K562 (cell line): Measurements from ENCODE around the gene CKAP5.

Experiments
- CREM ChIP-seq: IDR thresholded peaks from 2 replicates; pipeline ENCODE4 v1.6.1; 2014; ENCODE audit warnings: antibody characterized with exemption, low read depth
- E2F5 ChIP-seq: sonication (generic); formaldehyde crosslinking; IDR thresholded peaks from 2 replicates; pipeline ENCODE4 v1.8.0; 2022; ENCODE audit warnings: mild to moderate bottlenecking, missing genetic modification reagents
- EP300 ChIP-seq: IDR thresholded peaks from 2 replicates; pipeline ENCODE4 v1.6.1; 2012; ENCODE audit warnings: low read length, improper control_type of control experiment
- HNRNPH1 ChIP-seq: fragments of 200-400 bp; formaldehyde crosslinking; optimal IDR thresholded peaks from 2 replicates; pipeline ENCODE3; 2017; ENCODE audit warnings: low read depth, mild to moderate bottlenecking, low read length, moderate library complexity
- MLX ChIP-seq, 2 experiments: fragments of 450-650 bp in 1 of 2; sonication (generic) in 1 of 2; formaldehyde crosslinking; conservative IDR thresholded peaks; 2 replicates each; pipeline versions ENCODE4 v1.4.0 to v1.8.1; 2020 to 2022; ENCODE audit warnings: mild to moderate bottlenecking in 1 of 2, missing genetic modification reagents in 1 of 2
- MTA3 ChIP-seq: fragments of 450-650 bp; formaldehyde crosslinking; IDR thresholded peaks from 2 replicates; pipeline ENCODE4 v1.6.1; 2017; ENCODE audit warnings: mild to moderate bottlenecking, borderline replicate concordance
- POLR2AphosphoS5 ChIP-seq: IDR thresholded peaks from 2 replicates; pipeline ENCODE4 v1.6.1; 2011; ENCODE audit warnings: mild to moderate bottlenecking, low read depth, low read length, moderate library complexity; ENCODE audit not compliant: control insufficient read depth, insufficient read depth
- REST ChIP-seq, 2 experiments: fragments of 450-650 bp; formaldehyde crosslinking in 1 of 2; IDR thresholded peaks; 2 replicates each; pipeline versions ENCODE4 v1.4.0 to v1.6.1; 2014 to 2020; ENCODE audit warnings: mild to moderate bottlenecking in 2 of 2, borderline replicate concordance in 1 of 2, low read depth in 1 of 2
- ZBTB40 ChIP-seq, 2 experiments: fragments of 450-650 bp in 1 of 2; sonication (generic) in 1 of 2; formaldehyde crosslinking in 1 of 2; IDR thresholded peaks; 2 replicates each; pipeline versions ENCODE4 v1.7.1 to v1.9.0; 2016 to 2022; ENCODE audit warnings: inconsistent platforms in 1 of 2, mild to moderate bottlenecking in 1 of 2, missing genetic modification reagents in 1 of 2
- ZBTB7A ChIP-seq: IDR thresholded peaks from 2 replicates; pipeline ENCODE4 v1.6.1; 2011; ENCODE audit warnings: low read depth, mild to moderate bottlenecking, low read length, moderate library complexity, borderline replicate concordance; ENCODE audit not compliant: control insufficient read depth
- ZFP36 ChIP-seq: fragments of 150-350 bp; IDR thresholded peaks from 2 replicates; pipeline ENCODE4 v1.6.1; 2018; ENCODE audit warnings: low read length, low read depth; ENCODE audit not compliant: partially characterized antibody
- TF ChIP-seq, protein P1 (sequence below): sonication (generic); formaldehyde crosslinking; IDR thresholded peaks from 2 replicates; pipeline ENCODE4 v1.8.0; 2022; ENCODE audit warnings: missing genetic modification reagents, mild to moderate bottlenecking, borderline replicate concordance

DNA sequence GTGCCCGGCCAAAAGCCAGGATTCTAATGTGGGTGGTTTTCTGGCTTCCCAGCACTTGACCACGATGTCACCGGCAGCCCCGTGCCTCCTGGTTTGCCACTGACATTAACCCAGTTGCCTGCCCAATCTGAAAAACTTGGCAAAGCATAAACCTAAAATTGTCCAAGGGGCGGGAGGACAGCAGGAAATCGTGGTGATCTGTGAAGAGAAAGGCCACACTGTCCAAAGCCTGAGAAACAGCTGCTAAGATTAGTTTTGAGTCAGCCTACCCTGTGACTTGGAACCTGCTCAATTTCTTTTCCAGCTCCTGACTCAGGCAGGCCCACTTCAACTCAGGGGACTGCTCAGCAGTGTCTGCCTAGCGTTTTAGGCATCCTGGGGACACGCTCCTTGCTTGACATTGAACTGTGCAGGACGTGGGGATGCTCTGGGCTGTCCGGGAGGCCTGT lies 135.2 kb downstream of the CKAP5 start:
- TF ChIP-seq ZBTB40 (IDR thresholded peaks at IDR 0.05) (no peak), ZBTB40 (CRISPR knock-in tag; IDR thresholded peaks at IDR 0.05) (no peak), MTA3 (no peak), CREM (no peak), POLR2AphosphoS5 (no peak), REST (IDR thresholded peaks at IDR 0.05; ENCODE audit: borderline replicate concordance) (no peak), REST (CRISPR knock-in tag; IDR thresholded peaks at IDR 0.05; ENCODE audit: low read depth) (no peak), MLX (CRISPR knock-in tag; conservative IDR thresholded peaks at IDR 0.05) (no peak), E2F5 (CRISPR knock-in tag) (no peak), ZFP36 (no peak), ZBTB7A (no peak), HNRNPH1 (no peak), EP300 (no peak)
- TF ChIP-seq, protein P1, sequence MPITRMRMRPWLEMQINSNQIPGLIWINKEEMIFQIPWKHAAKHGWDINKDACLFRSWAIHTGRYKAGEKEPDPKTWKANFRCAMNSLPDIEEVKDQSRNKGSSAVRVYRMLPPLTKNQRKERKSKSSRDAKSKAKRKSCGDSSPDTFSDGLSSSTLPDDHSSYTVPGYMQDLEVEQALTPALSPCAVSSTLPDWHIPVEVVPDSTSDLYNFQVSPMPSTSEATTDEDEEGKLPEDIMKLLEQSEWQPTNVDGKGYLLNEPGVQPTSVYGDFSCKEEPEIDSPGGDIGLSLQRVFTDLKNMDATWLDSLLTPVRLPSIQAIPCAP (CRISPR knock-in tag) = no peak
